A549 (cell line): ENCODE measurements around the gene RTRAF.

Experiments
- POLR2A ChIP-seq: IDR thresholded peaks from 2 replicates; pipeline ENCODE4 v1.6.1; 2012; ENCODE audit warnings: mild to moderate bottlenecking, low read length
- TP53 ChIP-seq: fragments of 250-450 bp; sonication (Bioruptor Pico); IDR thresholded peaks from 2 replicates; pipeline ENCODE4 v1.5.0; 2021; ENCODE audit warnings: mild to moderate bottlenecking, moderate library complexity

DNA sequence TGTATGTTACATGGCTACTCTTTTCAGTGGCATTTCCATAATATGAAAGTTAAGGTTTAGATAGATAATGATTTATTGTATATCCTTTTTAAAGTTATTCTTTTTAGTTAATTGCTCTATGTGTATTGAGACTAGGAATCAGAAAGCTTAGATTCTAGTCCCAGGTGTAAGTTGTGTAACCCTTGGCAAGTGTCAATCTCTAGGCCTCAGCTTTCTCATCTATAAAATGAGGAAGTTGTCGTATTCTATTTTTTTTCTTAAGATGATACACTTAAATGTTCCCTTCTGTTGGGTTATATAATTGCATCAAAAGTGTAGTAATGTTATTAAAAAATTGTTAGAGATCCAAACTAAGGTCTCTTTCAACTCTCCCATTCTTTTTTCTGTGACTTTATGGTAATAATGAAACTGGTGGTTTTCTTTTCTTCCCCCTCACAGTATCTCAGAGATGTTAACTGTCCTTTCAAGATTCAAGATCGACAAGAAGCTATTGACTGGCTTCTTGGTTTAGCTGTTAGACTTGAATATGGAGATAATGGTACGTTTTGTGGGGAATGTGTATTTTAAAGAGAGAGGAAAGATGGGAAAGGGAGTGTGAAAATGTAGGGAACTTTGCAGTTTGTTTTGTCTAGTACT lies 4.1 kb downstream of the RTRAF start:
- no peak for TF ChIP-seq POLR2A
- TF ChIP-seq TP53: no peak
